ENCODE data around the gene NFE2L2.

DNA sequence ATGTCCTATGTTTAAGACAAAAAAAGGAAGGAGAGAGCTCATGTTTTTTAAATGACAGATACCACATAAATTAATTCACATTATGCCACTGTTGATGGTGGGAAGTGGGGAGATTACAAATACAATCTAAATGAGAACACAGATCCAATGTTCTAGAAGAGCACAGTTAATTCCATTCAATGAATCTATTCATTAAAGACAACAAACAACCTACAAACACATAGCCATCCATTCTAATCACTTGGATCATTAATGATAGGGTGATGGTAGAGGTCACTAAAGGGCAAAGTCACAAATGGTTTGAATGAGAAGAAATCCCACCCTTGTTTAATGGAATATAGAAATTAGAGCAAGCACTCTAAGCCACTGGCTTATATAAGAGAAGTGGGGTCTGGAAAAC is 30.3 kb downstream of the NFE2L2 start:
- TF ChIP-seq THRAP3 (IDR thresholded peaks at IDR 0.05; ENCODE audit: borderline replicate concordance): no peak
- no peak for TF ChIP-seq POLR2A (conservative IDR thresholded peaks at IDR 0.05)
- no peak for TF ChIP-seq HDAC8 (tag; IDR thresholded peaks at IDR 0.05)
- TF ChIP-seq HNRNPH1 (optimal IDR thresholded peaks at IDR 0.05; ENCODE audit: low read depth, low read length): no peak
- TF ChIP-seq, protein P1, sequence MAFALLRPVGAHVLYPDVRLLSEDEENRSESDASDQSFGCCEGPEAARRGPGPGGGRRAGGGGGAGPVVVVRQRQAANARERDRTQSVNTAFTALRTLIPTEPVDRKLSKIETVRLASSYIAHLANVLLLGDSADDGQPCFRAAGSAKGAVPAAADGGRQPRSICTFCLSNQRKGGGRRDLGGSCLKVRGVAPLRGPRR (CRISPR knock-in tag; IDR thresholded peaks at IDR 0.05): no peak
- TF ChIP-seq, protein P2, sequence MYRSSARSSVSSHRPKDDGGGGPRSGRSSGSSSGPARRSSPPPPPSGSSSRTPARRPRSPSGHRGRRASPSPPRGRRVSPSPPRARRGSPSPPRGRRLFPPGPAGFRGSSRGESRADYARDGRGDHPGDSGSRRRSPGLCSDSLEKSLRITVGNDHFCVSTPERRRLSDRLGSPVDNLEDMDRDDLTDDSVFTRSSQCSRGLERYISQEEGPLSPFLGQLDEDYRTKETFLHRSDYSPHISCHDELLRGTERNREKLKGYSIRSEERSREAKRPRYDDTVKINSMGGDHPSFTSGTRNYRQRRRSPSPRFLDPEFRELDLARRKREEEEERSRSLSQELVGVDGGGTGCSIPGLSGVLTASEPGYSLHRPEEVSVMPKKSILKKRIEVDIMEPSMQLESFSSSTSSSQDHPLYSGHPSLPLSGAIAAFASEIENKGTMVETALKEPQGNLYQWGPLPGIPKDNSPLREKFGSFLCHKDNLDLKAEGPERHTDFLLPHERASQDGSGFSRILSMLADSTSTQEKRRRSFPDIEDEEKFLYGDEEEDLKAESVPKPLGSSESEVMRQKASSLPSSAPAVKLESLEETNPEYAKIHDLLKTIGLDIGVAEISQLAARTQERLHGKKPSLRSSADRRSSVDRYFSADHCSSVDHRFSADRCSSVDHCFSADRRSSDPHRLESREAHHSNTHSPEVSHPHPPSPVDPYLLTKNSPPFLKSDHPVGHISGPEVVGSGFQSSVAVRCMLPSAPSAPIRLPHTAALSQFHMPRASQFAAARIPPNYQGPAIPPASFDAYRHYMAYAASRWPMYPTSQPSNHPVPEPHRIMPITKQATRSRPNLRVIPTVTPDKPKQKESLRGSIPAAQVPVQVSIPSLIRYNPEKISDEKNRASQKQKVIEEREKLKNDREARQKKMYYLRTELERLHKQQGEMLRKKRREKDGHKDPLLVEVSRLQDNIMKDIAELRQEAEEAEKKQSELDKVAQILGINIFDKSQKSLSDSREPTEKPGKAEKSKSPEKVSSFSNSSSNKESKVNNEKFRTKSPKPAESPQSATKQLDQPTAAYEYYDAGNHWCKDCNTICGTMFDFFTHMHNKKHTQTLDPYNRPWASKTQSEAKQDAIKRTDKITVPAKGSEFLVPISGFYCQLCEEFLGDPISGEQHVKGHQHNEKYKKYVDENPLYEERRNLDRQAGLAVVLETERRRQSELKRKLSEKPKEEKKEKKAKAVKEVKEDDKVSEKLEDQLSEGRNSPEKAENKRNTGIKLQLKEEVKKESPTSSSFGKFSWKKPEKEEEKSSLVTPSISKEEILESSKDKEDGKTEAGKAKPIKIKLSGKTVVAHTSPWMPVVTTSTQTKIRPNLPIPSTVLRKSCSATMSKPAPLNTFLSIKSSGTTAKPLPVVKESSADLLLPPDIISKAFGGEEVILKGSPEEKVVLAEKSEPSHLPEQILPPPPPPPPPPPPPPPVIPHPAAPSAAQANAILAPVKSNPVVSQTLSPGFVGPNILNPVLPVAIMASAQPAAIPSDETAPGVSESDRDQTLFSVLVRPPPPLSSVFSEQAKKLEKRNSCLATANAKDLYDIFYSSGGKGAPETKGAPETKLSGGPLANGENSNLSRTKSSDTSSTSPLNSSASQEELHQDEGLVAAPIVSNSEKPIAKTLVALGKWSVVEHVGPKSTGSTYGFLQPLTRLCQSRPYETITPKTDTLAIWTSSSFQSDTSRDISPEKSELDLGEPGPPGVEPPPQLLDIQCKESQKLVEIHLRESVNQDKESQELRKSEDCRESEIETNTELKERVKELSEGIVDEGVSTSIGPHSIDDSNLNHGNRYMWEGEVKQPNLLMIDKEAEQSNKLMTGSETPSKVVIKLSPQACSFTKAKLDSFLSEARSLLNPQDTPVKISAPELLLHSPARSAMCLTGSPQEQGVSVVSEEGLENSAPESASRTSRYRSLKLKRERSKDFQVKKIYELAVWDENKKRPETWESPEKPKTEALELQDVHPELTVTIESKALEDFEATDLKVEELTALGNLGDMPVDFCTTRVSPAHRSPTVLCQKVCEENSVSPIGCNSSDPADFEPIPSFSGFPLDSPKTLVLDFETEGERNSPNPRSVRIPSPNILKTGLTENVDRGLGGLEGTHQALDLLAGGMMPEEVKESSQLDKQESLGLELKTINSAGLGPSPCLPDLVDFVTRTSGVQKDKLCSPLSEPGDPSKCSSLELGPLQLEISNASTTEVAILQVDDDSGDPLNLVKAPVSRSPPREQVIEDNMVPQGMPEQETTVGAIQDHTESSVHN (IDR thresholded peaks at IDR 0.05; ENCODE audit: borderline replicate concordance in 1 of 2, low read depth in 1 of 2): no peak
- TF ChIP-seq, protein P3, sequence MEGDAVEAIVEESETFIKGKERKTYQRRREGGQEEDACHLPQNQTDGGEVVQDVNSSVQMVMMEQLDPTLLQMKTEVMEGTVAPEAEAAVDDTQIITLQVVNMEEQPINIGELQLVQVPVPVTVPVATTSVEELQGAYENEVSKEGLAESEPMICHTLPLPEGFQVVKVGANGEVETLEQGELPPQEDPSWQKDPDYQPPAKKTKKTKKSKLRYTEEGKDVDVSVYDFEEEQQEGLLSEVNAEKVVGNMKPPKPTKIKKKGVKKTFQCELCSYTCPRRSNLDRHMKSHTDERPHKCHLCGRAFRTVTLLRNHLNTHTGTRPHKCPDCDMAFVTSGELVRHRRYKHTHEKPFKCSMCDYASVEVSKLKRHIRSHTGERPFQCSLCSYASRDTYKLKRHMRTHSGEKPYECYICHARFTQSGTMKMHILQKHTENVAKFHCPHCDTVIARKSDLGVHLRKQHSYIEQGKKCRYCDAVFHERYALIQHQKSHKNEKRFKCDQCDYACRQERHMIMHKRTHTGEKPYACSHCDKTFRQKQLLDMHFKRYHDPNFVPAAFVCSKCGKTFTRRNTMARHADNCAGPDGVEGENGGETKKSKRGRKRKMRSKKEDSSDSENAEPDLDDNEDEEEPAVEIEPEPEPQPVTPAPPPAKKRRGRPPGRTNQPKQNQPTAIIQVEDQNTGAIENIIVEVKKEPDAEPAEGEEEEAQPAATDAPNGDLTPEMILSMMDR (IDR thresholded peaks at IDR 0.05 in 2 of 3, conservative IDR thresholded peaks at IDR 0.05 in 1 of 3; ENCODE audit: insufficient read depth in 2 of 3, low read depth in 1 of 3, low read length in 3 of 3): no peak

All from K562 (cell line).